Astrocyte (in vitro differentiated cells and primary cell): Measurements from ENCODE around the gene RIMKLB. TPM values are rescaled to one million over a fixed set of nuclear protein-coding genes. Genes with fewer than 3 reads are reported as not detected.

ENCODE experiments used
- DNase-seq: peaks from one replicate; pipeline ENCODE4 v3.0.0-alpha.2; 2010; ENCODE audit warnings: low read depth
- FAIRE-seq: peaks from 2 replicates; lab custom pipeline; 2011; peaks lifted over from hg19 to GRCh38; lab: Jason Lieb, UNC
- H2AFZ ChIP-seq: 2 replicates; pipeline ENCODE4 v1.6.0; 2012; ENCODE audit warnings: low read depth, low read length, inconsistent platforms
- H3K27ac ChIP-seq: 2 replicates; pipeline ENCODE4 v1.5.1; 2011; ENCODE audit warnings: low read depth, low read length, inconsistent platforms
- H3K27me3 ChIP-seq: 2 replicates; pipeline ENCODE4 v1.6.0; 2011; ENCODE audit warnings: low read length, inconsistent platforms; ENCODE audit not compliant: insufficient read depth
- H3K36me3 ChIP-seq: 2 replicates; pipeline ENCODE4 v1.5.1; 2011; ENCODE audit warnings: low read length, inconsistent platforms; ENCODE audit not compliant: insufficient read depth
- H3K4me1 ChIP-seq: 2 replicates; pipeline ENCODE4 v1.5.1; 2011; ENCODE audit warnings: low read length, inconsistent platforms; ENCODE audit not compliant: insufficient read depth
- H3K4me2 ChIP-seq: 2 replicates; pipeline ENCODE4 v1.6.0; 2012; ENCODE audit warnings: low read length, inconsistent platforms
- H3K4me3 ChIP-seq: 2 replicates; pipeline ENCODE4 v1.5.1; 2011; ENCODE audit warnings: low read depth, mild to moderate bottlenecking, low read length, inconsistent platforms; ENCODE audit not compliant: insufficient read depth
- H3K79me2 ChIP-seq: 2 replicates; pipeline ENCODE4 v1.6.0; 2012; ENCODE audit warnings: mild to moderate bottlenecking, low read length, inconsistent platforms; ENCODE audit not compliant: insufficient read depth
- H3K9ac ChIP-seq: 2 replicates; pipeline ENCODE4 v1.6.0; 2012; ENCODE audit warnings: mild to moderate bottlenecking, low read length, inconsistent platforms
- H3K9me3 ChIP-seq: 2 replicates; pipeline ENCODE4 v1.5.1; 2012; ENCODE audit warnings: low read depth, mild to moderate bottlenecking, low read length, inconsistent platforms; ENCODE audit not compliant: insufficient read depth
- H4K20me1 ChIP-seq: 2 replicates; pipeline ENCODE4 v1.6.0; 2012; ENCODE audit warnings: low read length, inconsistent platforms; ENCODE audit not compliant: insufficient read depth
- H3K27ac Mint-ChIP-seq: one replicate; pipeline ENCODE4 v1.8.0; 2021; ENCODE audit warnings: mild to moderate bottlenecking, mixed read lengths; ENCODE audit not compliant: unreplicated experiment
- H3K27me3 Mint-ChIP-seq: one replicate; pipeline ENCODE4 v1.8.0; 2021; ENCODE audit warnings: low read depth, mixed read lengths; ENCODE audit not compliant: unreplicated experiment
- H3K36me3 Mint-ChIP-seq: one replicate; pipeline ENCODE4 v1.8.0; 2021; ENCODE audit warnings: low read depth, mixed read lengths; ENCODE audit not compliant: unreplicated experiment
- H3K4me1 Mint-ChIP-seq: one replicate; pipeline ENCODE4 v1.8.0; 2021; ENCODE audit warnings: low read depth, mixed read lengths; ENCODE audit not compliant: unreplicated experiment
- H3K4me3 Mint-ChIP-seq: one replicate; pipeline ENCODE4 v1.8.0; 2021; ENCODE audit warnings: mild to moderate bottlenecking, moderate library complexity, mixed read lengths; ENCODE audit not compliant: unreplicated experiment
- H3K9me3 Mint-ChIP-seq: one replicate; pipeline ENCODE4 v1.8.0; 2021; ENCODE audit warnings: mild to moderate bottlenecking, mixed read lengths; ENCODE audit not compliant: unreplicated experiment
- CTCF ChIP-seq: IDR thresholded peaks from 2 replicates; pipeline ENCODE4 v1.5.1; 2011; ENCODE audit warnings: low read depth, mild to moderate bottlenecking, inconsistent platforms, low read length, moderate library complexity; ENCODE audit not compliant: insufficient read depth
- EZH2 ChIP-seq: IDR thresholded peaks from 2 replicates; pipeline ENCODE4 v1.6.1; 2012; ENCODE audit warnings: mild to moderate bottlenecking, low read length, inconsistent platforms; ENCODE audit not compliant: insufficient read depth
- total RNA-seq: library from RNA; stranded (reverse); gene quantifications from 2 replicates; pipeline ENCODE4 v1.2.1, GENCODE V29; 2021

The RIMKLB gene
- total RNA-seq, 1 donor from 2014 or later = 36.6 TPM

DNA sequence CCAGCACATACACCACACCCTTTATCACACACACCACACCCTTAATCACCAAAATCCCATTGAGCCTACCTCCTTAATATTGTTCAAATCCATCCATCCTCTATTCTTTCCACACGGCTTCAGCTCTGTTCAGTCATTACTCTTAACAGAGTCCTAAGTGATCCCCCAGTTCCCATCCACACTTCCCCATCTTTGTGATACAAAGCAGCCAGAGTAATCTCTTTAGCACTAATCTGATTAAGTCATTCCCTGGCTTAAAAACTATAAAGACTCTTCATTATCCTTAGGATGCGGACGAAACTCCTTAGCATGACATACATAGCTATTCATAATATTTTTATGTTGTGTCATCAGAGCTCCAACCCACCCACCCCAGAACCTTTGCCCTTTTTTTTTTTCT, 20.4 kb upstream of the RIMKLB start:
- Histone ChIP-seq H3K4me2 (no peak overlapping the region), H3K4me3 (no peak overlapping the region), H3K36me3 (no peaks in the 10 kb centered on the region), H3K4me1 (peaks cover 13% of the 10 kb centered on the region), H2AFZ (no peak overlapping the region), H3K27me3 (no peaks in the 10 kb centered on the region), H3K79me2 (no peaks in the 10 kb centered on the region), H4K20me1 (no peaks in the 10 kb centered on the region), H3K9me3 (no peaks in the 10 kb centered on the region), H3K27ac (no peak overlapping the region), H3K9ac (no peak overlapping the region)
- no peak for TF ChIP-seq EZH2
- no peak for TF ChIP-seq CTCF
- Mint-ChIP-seq H3K36me3 (no peaks in the 10 kb centered on the region), H3K4me3 (no peak overlapping the region), H3K27ac (no peak overlapping the region), H3K27me3 (no peaks in the 10 kb centered on the region), H3K4me1 (peaks cover 23% of the 10 kb centered on the region), H3K9me3 (no peaks in the 10 kb centered on the region)
- DNase-seq (no peak), FAIRE-seq (no peak)

- H3K36me3 Mint-ChIP-seq = no peaks in the 10 kb centered on the region
- H3K4me1 Mint-ChIP-seq = peaks cover 23% of the 10 kb centered on the region
- H3K9me3 Mint-ChIP-seq = no peaks in the 10 kb centered on the region
- Histone ChIP-seq H4K20me1 (no peaks in the 10 kb centered on the region), H3K27ac (peak overlapping the region; percentile 4), H3K4me2 (no peak overlapping the region), H3K9me3 (no peaks in the 10 kb centered on the region), H3K4me3 (no peak overlapping the region), H2AFZ (no peak overlapping the region), H3K9ac (no peak overlapping the region), H3K79me2 (no peaks in the 10 kb centered on the region), H3K27me3 (no peaks in the 10 kb centered on the region), H3K4me1 (peaks cover 13% of the 10 kb centered on the region), H3K36me3 (no peaks in the 10 kb centered on the region)
- TF ChIP-seq EZH2 = no peak
- FAIRE-seq = no peak
- no peak overlapping the region for H3K4me3 Mint-ChIP-seq
- DNase-seq = peak; percentile 93
- H3K27ac Mint-ChIP-seq = peak overlapping the region; percentile 97
- H3K27me3 Mint-ChIP-seq = no peaks in the 10 kb centered on the region
Observed at GRCh38 chr12:8678661-8679111, 19.1 kb upstream of the RIMKLB start.

GRCh38 chr12:8680533-8680932, 17.3 kb upstream of the RIMKLB start:
- no peak overlapping the region for H3K4me3 ChIP-seq
- no peak overlapping the region for H3K27ac Mint-ChIP-seq
- H3K4me1 Mint-ChIP-seq = peaks cover 23% of the 10 kb centered on the region
- no peaks in the 10 kb centered on the region for H3K79me2 ChIP-seq
- no peaks in the 10 kb centered on the region for H3K27me3 Mint-ChIP-seq
- peak overlapping the region; percentile 33 for H3K4me2 ChIP-seq
- no peaks in the 10 kb centered on the region for H3K36me3 ChIP-seq
- H3K36me3 Mint-ChIP-seq = no peaks in the 10 kb centered on the region
- H3K27ac ChIP-seq = no peak overlapping the region
- TF ChIP-seq CTCF (no peak), EZH2 (no peak)
- no peak overlapping the region for H3K4me3 Mint-ChIP-seq
- H3K9me3 Mint-ChIP-seq = no peaks in the 10 kb centered on the region
- no peak overlapping the region for H3K9ac ChIP-seq
- peaks cover 13% of the 10 kb centered on the region for H3K4me1 ChIP-seq
- no peaks in the 10 kb centered on the region for H3K9me3 ChIP-seq
- FAIRE-seq (no peak), DNase-seq (no peak)
- H2AFZ ChIP-seq = no peak overlapping the region
- H3K27me3 ChIP-seq = no peaks in the 10 kb centered on the region
- H4K20me1 ChIP-seq = no peaks in the 10 kb centered on the region
